A549 treated with DMSO at 1 μM for 4 hours (cell line): Measurements from ENCODE around the gene CFI. TPM values are rescaled to one million over a fixed set of nuclear protein-coding genes. Genes with fewer than 3 reads are reported as not detected.

Experiments
- total RNA-seq: library from RNA; stranded (reverse); fragments of 200-300 nt; extraction: Qiagen RNA extraction; gene quantifications from 5 replicates; pipeline ENCODE4 v1.2.3, GENCODE V29; 2022; ENCODE audit warnings: low read depth

CFI gene
- 0.52 to 0.73 TPM (median 0.67 TPM) in 5 replicates for total RNA-seq

GRCh38 chr4:109801895-109802319 is at the start of gene CFI:
Gene CFI (minus strand): TSS chr4:109801999. CDS start chr4:109801971, 28 bp downstream.

GRCh38 chr4:109847896-109848442 is 46.2 kb upstream of the CFI start, which contains the start of gene LRIT3:
Gene LRIT3 (plus strand): TSS chr4:109848107. CDS start chr4:109848202, 95 bp downstream.

GRCh38 chr4:109827672-109828071 is 25.9 kb upstream of the CFI start, which contains the start of gene RRH:
Gene RRH (plus strand): TSS chr4:109827972. CDS start chr4:109828028, 56 bp downstream.

GRCh38 chr4:109815151-109816081 is 13.6 kb upstream of the CFI start, which contains the start of gene GAR1:
Gene GAR1 (plus strand): TSS chr4:109815762. CDS start chr4:109816165, 403 bp downstream.

GRCh38 chr4:109729718-109730618 is 71.8 kb downstream of the CFI start, which contains the start of gene PLA2G12A:
Gene PLA2G12A (minus strand): TSS chr4:109730070. CDS start chr4:109729809, 261 bp downstream.

GRCh38 chr4:109702950-109703663 is 98.7 kb downstream of the CFI start, which contains the start of gene CASP6:
Gene CASP6 (minus strand): TSS chr4:109703445. CDS start chr4:109703395, 50 bp downstream.

Other genes with a start within 250 kb of the CFI start
- gene MCUB, start 241.8 kb downstream of the CFI start, total RNA-seq: 9.6 to 22.0 TPM (median 18.0 TPM) in 5 replicates
- gene CASP6, start 98.6 kb downstream of the CFI start, total RNA-seq: 13.6 to 17.1 TPM (median 14.7 TPM) in 5 replicates
- 7.9 to 11.6 TPM (median 10.7 TPM) in 5 replicates for gene PLA2G12A, start 71.9 kb downstream of the CFI start, total RNA-seq
- 41.2 to 48.4 TPM (median 42.9 TPM) in 5 replicates for gene GAR1, start 13.8 kb upstream of the CFI start, total RNA-seq
- 0.06 to 0.15 TPM (median 0.11 TPM) in 3 of 5 replicates, not detected in the others for gene RRH, start 26.0 kb upstream of the CFI start, total RNA-seq
- gene LRIT3, start 46.1 kb upstream of the CFI start, total RNA-seq: 0.03 to 0.07 TPM (median 0.06 TPM) in 4 of 5 replicates, not detected in the other
- 0.20 to 0.63 TPM (median 0.32 TPM) in 5 replicates for gene EGF, start 110.9 kb upstream of the CFI start, total RNA-seq